ENCODE results near the gene AKR1E2. TPM values are rescaled to one million over a fixed set of nuclear protein-coding genes. Genes with fewer than 3 reads are reported as not detected.

AKR1E2 gene
- total and polyA plus RNA-seq, 4 donors = 0.46 to 9.4 (median 2.6) TPM

GRCh38 chr10:4809156-4809555 is 16.9 kb upstream of the AKR1E2 start (continued):
- no peak for TF ChIP-seq ZBTB33 (IDR thresholded peaks at IDR 0.05)

GRCh38 chr10:4810092-4810491 is 15.9 kb upstream of the AKR1E2 start:
- H3K9me3 ChIP-seq (ENCODE audit: control insufficient read depth in 4 of 4, low read length in 3 of 4) = no peaks in the 10 kb centered on the region
- DNase-seq (ENCODE audit: low spot score) = no peak
- no peak overlapping the region for H3K9ac ChIP-seq (ENCODE audit: low read depth in 1 of 2, low read length in 2 of 2)
- 71% methylated on average over 9 of the region's 9 CpGs for WGBS
- H3K4me1 ChIP-seq (ENCODE audit: control insufficient read depth in 4 of 4, insufficient read depth in 4 of 4, low read length in 3 of 4) = peaks cover 0 to 3% (median 0%) of the 10 kb centered on the region in 4 donors
- no peaks in the 10 kb centered on the region for H3K27me3 ChIP-seq (ENCODE audit: control insufficient read depth in 4 of 4, insufficient read depth in 4 of 4, low read length in 3 of 4)
- TF ChIP-seq HNF4G (IDR thresholded peaks at IDR 0.05) = no peak
- TF ChIP-seq TAF1 (conservative IDR thresholded peaks at IDR 0.05) = no peak
- no peak for TF ChIP-seq FOXA2 (IDR thresholded peaks at IDR 0.05)
- no peak for TF ChIP-seq YY1 (IDR thresholded peaks at IDR 0.05)
- no peak for TF ChIP-seq CTCF (IDR thresholded peaks at IDR 0.05; ENCODE audit: low read depth, low read length, missing input control)
- TF ChIP-seq ZBTB33 (IDR thresholded peaks at IDR 0.05) = no peak
- TF ChIP-seq NR2F2 (IDR thresholded peaks at IDR 0.05) = no peak
- no peak for TF ChIP-seq SP1 (IDR thresholded peaks at IDR 0.05)
- TF ChIP-seq RXRA (IDR thresholded peaks at IDR 0.05) = no peak
- TF ChIP-seq REST (IDR thresholded peaks at IDR 0.05) = no peak
- no peak for TF ChIP-seq EGR1 (IDR thresholded peaks at IDR 0.05; ENCODE audit: low read depth in 2 of 2)
- no peak for TF ChIP-seq MAX (IDR thresholded peaks at IDR 0.05)
- TF ChIP-seq GABPA (IDR thresholded peaks at IDR 0.05 in 1 of 2, conservative IDR thresholded peaks at IDR 0.05 in 1 of 2) = no peak
- no peak for TF ChIP-seq HNF4A (conservative IDR thresholded peaks at IDR 0.05)
- no peak for TF ChIP-seq ATF3 (IDR thresholded peaks at IDR 0.05)
- TF ChIP-seq JUND (IDR thresholded peaks at IDR 0.05) = no peak
- no peak overlapping the region for H3K4me3 ChIP-seq (ENCODE audit: low read depth in 1 of 3, low read length in 3 of 3)
- H3K27ac ChIP-seq (ENCODE audit: low read depth in 1 of 2, low read length in 2 of 2) = no peak overlapping the region
- H3K36me3 ChIP-seq (ENCODE audit: control insufficient read depth in 4 of 4, insufficient read depth in 3 of 4, low read depth in 1 of 4, low read length in 3 of 4) = no peaks in the 10 kb centered on the region
